Measurements from ENCODE around the gene UQCRC1. TPM values are rescaled to one million over a fixed set of nuclear protein-coding genes. Genes with fewer than 3 reads are reported as not detected.
A peak's percentile ranks its signal among the peaks of the same experiment; 100 is the strongest.

The UQCRC1 gene
- total and polyA plus RNA-seq, 2 donors = 108 to 159 TPM

- peaks cover 0 to 10% of the 10 kb centered on the region in 2 donors for H3K36me3 ChIP-seq (ENCODE audit: control insufficient read depth in 2 of 2, insufficient read depth in 2 of 2, low read length in 1 of 2)
- under 1% methylated on average over 68 of the region's 68 CpGs for WGBS
- H3K9me3 ChIP-seq (ENCODE audit: control insufficient read depth in 2 of 2, insufficient read depth in 1 of 2, low read length in 1 of 2) = peaks cover 0 to 4% of the 10 kb centered on the region in 2 donors
- H3K4me1 ChIP-seq (ENCODE audit: control insufficient read depth in 2 of 2, insufficient read depth in 2 of 2, low read length in 2 of 2) = peaks cover 0 to 20% of the 10 kb centered on the region in 2 donors
- H3K27ac ChIP-seq (ENCODE audit: low read depth in 1 of 2, low read length in 1 of 2) = peak within 1 kb of the TSS; percentile 18 to 59
- no peaks in the 10 kb centered on the region for H3K27me3 ChIP-seq (ENCODE audit: control insufficient read depth in 2 of 2, insufficient read depth in 1 of 2, low read length in 1 of 2)
- peak; percentile 74 to 96 (median 92) for DNase-seq (ENCODE audit: low read depth in 6 of 9, low spot score in 9 of 9)
- H3K4me3 ChIP-seq (ENCODE audit: low read length in 2 of 2) = peak within 1 kb of the TSS; percentile 70 to 76
Observed at GRCh38 chr3:48635222-48636021, 26.0 kb upstream of the UQCRC1 start, which contains the start of gene SLC26A6. Gene SLC26A6, minus strand, starts transcription at chr3:48635461. Its CDS starts 68 bp downstream, at chr3:48635393.

DNA sequence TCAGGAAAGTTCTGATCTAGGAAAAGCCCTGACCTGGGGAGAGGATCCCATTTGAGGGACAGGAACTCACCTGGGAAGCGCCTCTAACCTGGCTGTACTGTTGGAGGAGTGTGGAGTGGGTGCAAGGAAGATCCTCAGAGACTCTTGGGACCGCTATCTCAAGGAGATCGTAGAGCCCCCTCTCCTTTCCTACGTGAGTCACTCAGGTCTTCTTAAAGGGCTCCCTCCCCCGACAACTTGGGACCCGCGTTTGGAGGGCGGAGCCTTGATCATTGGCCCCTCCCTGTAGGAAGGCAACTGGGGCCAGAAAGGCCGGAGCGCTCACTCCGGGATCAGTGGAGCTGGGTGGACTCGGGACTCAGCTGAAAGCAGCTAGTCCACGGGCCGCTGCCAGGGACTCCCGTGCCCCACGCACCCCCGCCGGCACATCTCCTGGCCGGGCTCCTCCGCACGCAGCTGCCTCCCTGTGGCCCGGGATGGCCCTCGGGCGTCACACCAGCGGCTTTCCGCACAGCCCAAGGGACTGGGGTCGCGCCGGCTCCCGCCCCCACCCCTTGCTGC is 25.3 kb upstream of the UQCRC1 start:
- Histone ChIP-seq H3K36me3 (ENCODE audit: control insufficient read depth in 2 of 2, insufficient read depth in 2 of 2, low read length in 1 of 2) (peaks cover 0 to 16% of the 10 kb centered on the region in 2 donors), H3K27ac (ENCODE audit: low read depth in 1 of 2, low read length in 1 of 2) (peak overlapping the region; percentile 18 to 36), H3K4me3 (ENCODE audit: low read length in 2 of 2) (peak overlapping the region; percentile 70 to 76), H3K27me3 (ENCODE audit: control insufficient read depth in 2 of 2, insufficient read depth in 1 of 2, low read length in 1 of 2) (no peaks in the 10 kb centered on the region), H3K9me3 (ENCODE audit: control insufficient read depth in 2 of 2, insufficient read depth in 1 of 2, low read length in 1 of 2) (peaks cover 0 to 4% of the 10 kb centered on the region in 2 donors), H3K4me1 (ENCODE audit: control insufficient read depth in 2 of 2, insufficient read depth in 2 of 2, low read length in 2 of 2) (peaks cover 0 to 20% of the 10 kb centered on the region in 2 donors)
- 5% methylated on average over 30 of the region's 30 CpGs for WGBS
- peak in 4 of 9 donors; percentile 29 to 64 (median 42) for DNase-seq (ENCODE audit: low read depth in 6 of 9, low spot score in 9 of 9)

DNA sequence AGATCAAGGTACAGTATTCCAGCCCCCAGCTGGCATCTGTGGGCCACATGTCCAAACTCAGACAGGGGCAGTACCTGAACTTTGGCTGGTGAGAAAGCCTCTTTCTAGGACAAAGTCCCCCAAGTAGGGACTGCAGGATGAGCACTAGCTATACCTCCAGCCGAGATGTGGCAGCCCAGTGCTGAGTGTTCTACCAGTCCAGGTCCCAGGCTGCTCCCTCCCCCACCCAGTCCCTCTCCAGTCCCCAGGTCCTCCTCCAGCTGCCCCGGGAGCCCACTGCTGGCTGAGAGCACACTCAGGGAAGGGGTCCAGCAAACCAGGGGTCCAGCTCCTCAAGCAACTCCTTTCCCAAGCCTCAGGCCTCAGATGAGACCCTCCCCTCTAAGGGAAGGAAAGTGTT is 24.3 kb upstream of the UQCRC1 start:
- 96% methylated on average over 2 of the region's 2 CpGs for WGBS
- Histone ChIP-seq H3K27ac (ENCODE audit: low read depth in 1 of 2, low read length in 1 of 2) (no peak overlapping the region), H3K27me3 (ENCODE audit: control insufficient read depth in 2 of 2, insufficient read depth in 1 of 2, low read length in 1 of 2) (no peaks in the 10 kb centered on the region), H3K4me3 (ENCODE audit: low read length in 2 of 2) (no peak overlapping the region), H3K9me3 (ENCODE audit: control insufficient read depth in 2 of 2, insufficient read depth in 1 of 2, low read length in 1 of 2) (peaks cover 0 to 4% of the 10 kb centered on the region in 2 donors), H3K4me1 (ENCODE audit: control insufficient read depth in 2 of 2, insufficient read depth in 2 of 2, low read length in 2 of 2) (peaks cover 0 to 20% of the 10 kb centered on the region in 2 donors), H3K36me3 (ENCODE audit: control insufficient read depth in 2 of 2, insufficient read depth in 2 of 2, low read length in 1 of 2) (peaks cover 0 to 17% of the 10 kb centered on the region in 2 donors)
- DNase-seq (ENCODE audit: low read depth in 6 of 9, low spot score in 9 of 9) = no peak

GRCh38 chr3:48633256-48633655 is 23.8 kb upstream of the UQCRC1 start:
- no peak for DNase-seq (ENCODE audit: low read depth in 6 of 9, low spot score in 9 of 9)
- Histone ChIP-seq H3K9me3 (ENCODE audit: control insufficient read depth in 2 of 2, insufficient read depth in 1 of 2, low read length in 1 of 2) (peaks cover 0 to 4% of the 10 kb centered on the region in 2 donors), H3K4me3 (ENCODE audit: low read length in 2 of 2) (no peak overlapping the region), H3K27ac (ENCODE audit: low read depth in 1 of 2, low read length in 1 of 2) (no peak overlapping the region), H3K36me3 (ENCODE audit: control insufficient read depth in 2 of 2, insufficient read depth in 2 of 2, low read length in 1 of 2) (peaks cover 0 to 20% of the 10 kb centered on the region in 2 donors), H3K4me1 (ENCODE audit: control insufficient read depth in 2 of 2, insufficient read depth in 2 of 2, low read length in 2 of 2) (peaks cover 0 to 20% of the 10 kb centered on the region in 2 donors), H3K27me3 (ENCODE audit: control insufficient read depth in 2 of 2, insufficient read depth in 1 of 2, low read length in 1 of 2) (no peaks in the 10 kb centered on the region)
- 97% methylated on average over 15 of the region's 15 CpGs for WGBS

GRCh38 chr3:48631516-48632448 is 22.3 kb upstream of the UQCRC1 start:
- Histone ChIP-seq H3K9me3 (ENCODE audit: control insufficient read depth in 2 of 2, insufficient read depth in 1 of 2, low read length in 1 of 2) (peaks cover 0 to 4% of the 10 kb centered on the region in 2 donors), H3K27ac (ENCODE audit: low read depth in 1 of 2, low read length in 1 of 2) (no peak overlapping the region), H3K27me3 (ENCODE audit: control insufficient read depth in 2 of 2, insufficient read depth in 1 of 2, low read length in 1 of 2) (no peaks in the 10 kb centered on the region), H3K36me3 (ENCODE audit: control insufficient read depth in 2 of 2, insufficient read depth in 2 of 2, low read length in 1 of 2) (peaks cover 0 to 35% of the 10 kb centered on the region in 2 donors), H3K4me3 (ENCODE audit: low read length in 2 of 2) (no peak overlapping the region), H3K4me1 (ENCODE audit: control insufficient read depth in 2 of 2, insufficient read depth in 2 of 2, low read length in 2 of 2) (peaks cover 0 to 20% of the 10 kb centered on the region in 2 donors)
- no peak for DNase-seq (ENCODE audit: low read depth in 6 of 9, low spot score in 9 of 9)
- 94% methylated on average over 22 of the region's 22 CpGs for WGBS

- Histone ChIP-seq H3K4me1 (ENCODE audit: control insufficient read depth in 2 of 2, insufficient read depth in 2 of 2, low read length in 2 of 2) (peaks cover 0 to 10% of the 10 kb centered on the region in 2 donors), H3K36me3 (ENCODE audit: control insufficient read depth in 2 of 2, insufficient read depth in 2 of 2, low read length in 1 of 2) (peaks cover 7 to 38% of the 10 kb centered on the region in 2 donors), H3K27ac (ENCODE audit: low read depth in 1 of 2, low read length in 1 of 2) (no peak overlapping the region), H3K27me3 (ENCODE audit: control insufficient read depth in 2 of 2, insufficient read depth in 1 of 2, low read length in 1 of 2) (no peaks in the 10 kb centered on the region), H3K9me3 (ENCODE audit: control insufficient read depth in 2 of 2, insufficient read depth in 1 of 2, low read length in 1 of 2) (peaks cover 0 to 1% of the 10 kb centered on the region in 2 donors), H3K4me3 (ENCODE audit: low read length in 2 of 2) (no peak overlapping the region)
- 97% methylated on average over 12 of the region's 12 CpGs for WGBS
- no peak for DNase-seq (ENCODE audit: low read depth in 6 of 9, low spot score in 9 of 9)
Observed at GRCh38 chr3:48630833-48631232, 21.4 kb upstream of the UQCRC1 start.

- Histone ChIP-seq H3K27me3 (ENCODE audit: control insufficient read depth in 2 of 2, insufficient read depth in 1 of 2, low read length in 1 of 2) (no peaks in the 10 kb centered on the region), H3K36me3 (ENCODE audit: control insufficient read depth in 2 of 2, insufficient read depth in 2 of 2, low read length in 1 of 2) (peaks cover 11 to 41% of the 10 kb centered on the region in 2 donors), H3K4me3 (ENCODE audit: low read length in 2 of 2) (no peak overlapping the region), H3K9me3 (ENCODE audit: control insufficient read depth in 2 of 2, insufficient read depth in 1 of 2, low read length in 1 of 2) (no peaks in the 10 kb centered on the region), H3K4me1 (ENCODE audit: control insufficient read depth in 2 of 2, insufficient read depth in 2 of 2, low read length in 2 of 2) (peaks cover 0 to 8% of the 10 kb centered on the region in 2 donors), H3K27ac (ENCODE audit: low read depth in 1 of 2, low read length in 1 of 2) (no peak overlapping the region)
- 98% methylated on average over 8 of the region's 8 CpGs for WGBS
- DNase-seq (ENCODE audit: low read depth in 6 of 9, low spot score in 9 of 9) = no peak
Observed at GRCh38 chr3:48630407-48630806, 21.0 kb upstream of the UQCRC1 start.

- DNase-seq (ENCODE audit: low read depth in 6 of 9, low spot score in 9 of 9) = no peak
- peaks cover 0 to 7% of the 10 kb centered on the region in 2 donors for H3K4me1 ChIP-seq (ENCODE audit: control insufficient read depth in 2 of 2, insufficient read depth in 2 of 2, low read length in 2 of 2)
- no peaks in the 10 kb centered on the region for H3K27me3 ChIP-seq (ENCODE audit: control insufficient read depth in 2 of 2, insufficient read depth in 1 of 2, low read length in 1 of 2)
- WGBS = 98% methylated on average over 12 of the region's 12 CpGs
- peaks cover 12 to 41% of the 10 kb centered on the region in 2 donors for H3K36me3 ChIP-seq (ENCODE audit: control insufficient read depth in 2 of 2, insufficient read depth in 2 of 2, low read length in 1 of 2)
- H3K9me3 ChIP-seq (ENCODE audit: control insufficient read depth in 2 of 2, insufficient read depth in 1 of 2, low read length in 1 of 2) = no peaks in the 10 kb centered on the region
- no peak overlapping the region for H3K27ac ChIP-seq (ENCODE audit: low read depth in 1 of 2, low read length in 1 of 2)
- H3K4me3 ChIP-seq (ENCODE audit: low read length in 2 of 2) = no peak overlapping the region
Observed at GRCh38 chr3:48629894-48630293, 20.4 kb upstream of the UQCRC1 start.

Data from thymus (tissue), 11 donors.